ENCODE results near the gene ERH. TPM values are rescaled to one million over a fixed set of nuclear protein-coding genes. Genes with fewer than 3 reads are reported as not detected.

ERH gene
- total and polyA plus RNA-seq, 2 donors (not counting 3 experiments of a cell fraction or from before 2014, with no cell fraction given): 157 to 263 TPM

GRCh38 chr14:69360438-69361108, 37.5 kb downstream of the ERH start:
- H3K4me1 ChIP-seq (ENCODE audit: control insufficient read depth, extremely low read depth, insufficient read depth, low read length): no peaks in the 10 kb centered on the region
- no peak for DNase-seq (ENCODE audit: low read depth, low spot score)
- no peak overlapping the region for H2AFZ ChIP-seq (ENCODE audit: low read depth, low read length)
- H3K4me3 ChIP-seq (replicated peaks in 1 of 3; ENCODE audit: insufficient read depth in 1 of 3, low read depth in 1 of 3, low read length in 3 of 3): no peak overlapping the region
- no peak overlapping the region for H3K27ac ChIP-seq (ENCODE audit: insufficient read depth, low read depth, low read length)
- TF ChIP-seq MYC (IDR thresholded peaks at IDR 0.05; ENCODE audit: low read depth, low read length): no peak
- TF ChIP-seq EZH2 (IDR thresholded peaks at IDR 0.05; ENCODE audit: borderline replicate concordance, low read depth, low read length, severe bottlenecking): no peak
- TF ChIP-seq FOS (IDR thresholded peaks at IDR 0.05; ENCODE audit: borderline replicate concordance, insufficient read depth, low read length): no peak
- no peak for TF ChIP-seq POLR2AphosphoS5 (IDR thresholded peaks at IDR 0.05; ENCODE audit: insufficient read depth, low read depth, low read length)
- no peak for TF ChIP-seq CTCF (IDR thresholded peaks at IDR 0.05; ENCODE audit: extremely low read depth in 1 of 2, insufficient read depth in 1 of 2, low read depth in 1 of 2, low read length in 2 of 2)
- no peak for TF ChIP-seq POLR2A (IDR thresholded peaks at IDR 0.05; ENCODE audit: low read depth, low read length)
- TF ChIP-seq MAX (IDR thresholded peaks at IDR 0.05; ENCODE audit: insufficient read depth, insufficient read length): no peak
- TF ChIP-seq JUN (IDR thresholded peaks at IDR 0.05; ENCODE audit: borderline replicate concordance, insufficient read depth, insufficient read length, low read depth): no peak
- no peak for TF ChIP-seq GATA2 (IDR thresholded peaks at IDR 0.05; ENCODE audit: insufficient read depth, insufficient read length, low read depth, low read length)
- BruUV-seq (replicated peaks): no TSS peak
- H3K9me3 ChIP-seq (replicated peaks; ENCODE audit: control insufficient read depth, insufficient read depth, low read length): no peaks in the 10 kb centered on the region
- no peaks in the 10 kb centered on the region for H3K36me3 ChIP-seq (ENCODE audit: control insufficient read depth in 2 of 2, extremely low read depth in 1 of 2, insufficient read depth in 2 of 2, low read length in 2 of 2)
- H3K9ac ChIP-seq (replicated peaks; ENCODE audit: extremely low read depth, insufficient read depth, low read length): no peak overlapping the region
- POLR2A ChIA-PET: no interaction called here
- peaks cover 2 to 5% of the 10 kb centered on the region in 2 experiments for H3K27me3 ChIP-seq (ENCODE audit: control insufficient read depth in 2 of 2, insufficient read depth in 2 of 2, low read length in 2 of 2)
- dilution Hi-C loops (cut with MboI; ENCODE audit: extremely low pct_ligation_motif_present, low sequenced_read_pairs): no loop called here
- intact Hi-C loops (cut with micrococcal nuclease): no loop called here
- H3K4me2 ChIP-seq (ENCODE audit: insufficient read depth, low read length): no peak overlapping the region
- H3K9me1 ChIP-seq (replicated peaks; ENCODE audit: control insufficient read depth, extremely low read depth, insufficient read depth, low read length): no peaks in the 10 kb centered on the region
- no peaks in the 10 kb centered on the region for H3K79me2 ChIP-seq (ENCODE audit: control insufficient read depth, insufficient read depth, low read length)
- CTCF ChIA-PET: interaction anchor here (0.7 to 4.2 kb wide), 3 partner anchors 9 to 118 kb away, joined by 3 to 18 read pairs (median 7); no protein-coding TSS in a partner anchor
- FAIRE-seq: no peak
- no peaks in the 10 kb centered on the region for H4K20me1 ChIP-seq (replicated peaks; ENCODE audit: control insufficient read depth, extremely low read depth, insufficient read depth, low read length)
